HFF-Myc (cell line): ENCODE results near the gene IL36B.

Experiments
- DNase-seq: peaks from one replicate; pipeline ENCODE4 v3.0.0-alpha.2; 2011; ENCODE audit warnings: low read depth; ENCODE audit errors: extremely low read depth
- H3K4me3 ChIP-seq: replicated peaks from 2 replicates; pipeline ENCODE4 v1.5.1; 2011; ENCODE audit warnings: low read depth, mild to moderate bottlenecking, control low read depth, low read length
- TF ChIP-seq, protein P1 (sequence below): IDR thresholded peaks from 2 replicates; pipeline ENCODE4 v1.5.1; 2012; ENCODE audit warnings: mild to moderate bottlenecking, low read depth, low read length, control low read depth; ENCODE audit errors: missing control alignments

IL36B gene

DNA sequence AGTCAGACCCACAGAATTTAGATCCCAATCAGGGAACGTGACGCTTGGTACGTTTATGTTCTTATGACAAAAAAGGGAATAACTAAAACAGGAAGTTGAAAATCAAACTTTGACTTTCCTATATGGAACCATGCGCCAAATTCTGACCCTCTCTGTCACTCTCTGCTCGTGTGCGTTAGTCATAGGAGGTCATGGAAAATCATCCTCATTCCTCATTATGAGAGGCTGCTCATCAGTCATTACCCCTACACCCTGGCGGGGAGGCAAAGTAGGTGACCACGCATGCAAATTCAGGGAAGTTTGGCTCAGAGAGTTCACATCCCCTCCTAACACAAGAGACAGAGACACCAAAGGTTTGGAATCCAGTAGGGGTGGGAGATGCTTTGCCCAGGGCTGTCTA lies 30.6 kb upstream of the IL36B start:
- TF ChIP-seq, protein P1, sequence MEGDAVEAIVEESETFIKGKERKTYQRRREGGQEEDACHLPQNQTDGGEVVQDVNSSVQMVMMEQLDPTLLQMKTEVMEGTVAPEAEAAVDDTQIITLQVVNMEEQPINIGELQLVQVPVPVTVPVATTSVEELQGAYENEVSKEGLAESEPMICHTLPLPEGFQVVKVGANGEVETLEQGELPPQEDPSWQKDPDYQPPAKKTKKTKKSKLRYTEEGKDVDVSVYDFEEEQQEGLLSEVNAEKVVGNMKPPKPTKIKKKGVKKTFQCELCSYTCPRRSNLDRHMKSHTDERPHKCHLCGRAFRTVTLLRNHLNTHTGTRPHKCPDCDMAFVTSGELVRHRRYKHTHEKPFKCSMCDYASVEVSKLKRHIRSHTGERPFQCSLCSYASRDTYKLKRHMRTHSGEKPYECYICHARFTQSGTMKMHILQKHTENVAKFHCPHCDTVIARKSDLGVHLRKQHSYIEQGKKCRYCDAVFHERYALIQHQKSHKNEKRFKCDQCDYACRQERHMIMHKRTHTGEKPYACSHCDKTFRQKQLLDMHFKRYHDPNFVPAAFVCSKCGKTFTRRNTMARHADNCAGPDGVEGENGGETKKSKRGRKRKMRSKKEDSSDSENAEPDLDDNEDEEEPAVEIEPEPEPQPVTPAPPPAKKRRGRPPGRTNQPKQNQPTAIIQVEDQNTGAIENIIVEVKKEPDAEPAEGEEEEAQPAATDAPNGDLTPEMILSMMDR = no peak
- H3K4me3 ChIP-seq = no peak overlapping the region
- DNase-seq = no peak

DNA sequence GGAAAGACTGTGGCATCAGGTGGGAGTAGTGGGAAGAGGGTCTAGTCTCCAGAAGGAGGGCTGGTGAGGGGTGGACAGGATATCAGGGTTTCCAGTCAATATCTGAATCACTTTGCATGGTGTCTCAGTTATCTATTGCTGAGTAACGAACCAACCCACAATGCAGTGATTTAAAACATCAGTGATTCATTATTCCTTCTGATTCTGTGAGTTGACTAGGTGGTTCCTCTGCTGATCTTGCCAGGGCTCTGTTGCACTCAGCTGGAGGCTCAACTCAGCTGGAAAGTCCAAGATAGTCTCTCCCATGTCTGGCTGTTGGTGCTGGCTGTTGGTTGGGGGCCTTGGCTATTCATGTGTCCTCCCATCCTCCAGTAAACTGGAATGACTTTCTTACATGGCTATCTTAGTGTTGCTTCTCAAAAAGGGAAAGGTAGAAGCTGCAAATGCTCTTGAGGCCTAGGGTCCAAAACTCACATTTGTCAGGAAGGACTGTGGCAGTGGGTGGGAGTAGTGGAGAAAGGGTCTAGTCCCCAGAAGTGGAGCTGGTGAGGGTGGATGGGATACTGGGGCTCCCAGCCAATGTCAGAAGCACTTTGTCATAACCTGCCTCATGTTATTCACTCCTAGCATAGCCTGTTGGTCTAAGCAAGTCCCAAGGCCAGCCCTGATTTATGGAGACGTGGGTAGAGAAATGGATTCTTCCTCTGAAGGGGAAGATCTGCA lies 29.0 kb upstream of the IL36B start:
- DNase-seq = no peak
- TF ChIP-seq, protein P1 = no peak
- H3K4me3 ChIP-seq = no peak overlapping the region

DNA sequence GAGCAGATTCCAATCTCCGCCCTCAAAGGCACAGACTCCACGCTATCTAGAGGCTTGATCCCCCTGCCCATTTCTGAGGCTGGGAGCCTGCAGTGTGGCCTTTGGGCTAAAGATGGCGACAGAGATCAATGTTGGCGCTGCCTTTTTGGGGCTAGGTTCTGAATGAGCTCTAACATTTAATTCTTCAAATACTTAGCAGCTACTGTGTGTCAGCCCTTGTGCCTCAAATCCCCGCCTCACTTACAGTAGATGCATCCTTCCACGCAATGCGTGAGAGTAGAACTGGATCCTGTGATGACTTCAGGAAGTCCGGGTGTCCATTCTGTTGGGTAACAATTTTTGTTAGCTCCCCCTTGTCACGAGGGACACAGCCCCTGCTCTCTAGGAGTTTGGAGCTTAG lies 27.5 kb upstream of the IL36B start:
- DNase-seq = no peak
- TF ChIP-seq, protein P1 = peak; percentile 81
- H3K4me3 ChIP-seq = no peak overlapping the region

DNA sequence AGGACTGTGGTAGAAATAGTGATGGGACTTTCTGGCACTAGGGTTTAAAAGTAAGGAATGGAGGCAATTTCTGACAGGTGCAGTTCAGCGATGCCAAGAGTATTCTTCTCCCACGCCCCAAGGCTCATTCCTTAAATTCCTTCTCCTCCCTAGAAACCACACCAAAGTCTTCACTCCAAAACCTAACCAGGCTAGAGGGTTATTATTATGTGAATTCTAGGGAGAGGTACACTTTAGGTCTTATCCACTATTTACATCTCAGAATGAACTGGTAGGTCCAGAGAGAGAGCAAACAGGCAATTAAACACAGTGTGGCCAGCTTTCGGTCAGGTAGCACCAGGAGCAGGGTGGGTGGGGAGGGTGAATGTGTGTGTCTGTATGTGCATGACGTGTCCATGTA lies 26.5 kb upstream of the IL36B start:
- DNase-seq = no peak
- TF ChIP-seq, protein P1 = no peak
- no peak overlapping the region for H3K4me3 ChIP-seq

DNA sequence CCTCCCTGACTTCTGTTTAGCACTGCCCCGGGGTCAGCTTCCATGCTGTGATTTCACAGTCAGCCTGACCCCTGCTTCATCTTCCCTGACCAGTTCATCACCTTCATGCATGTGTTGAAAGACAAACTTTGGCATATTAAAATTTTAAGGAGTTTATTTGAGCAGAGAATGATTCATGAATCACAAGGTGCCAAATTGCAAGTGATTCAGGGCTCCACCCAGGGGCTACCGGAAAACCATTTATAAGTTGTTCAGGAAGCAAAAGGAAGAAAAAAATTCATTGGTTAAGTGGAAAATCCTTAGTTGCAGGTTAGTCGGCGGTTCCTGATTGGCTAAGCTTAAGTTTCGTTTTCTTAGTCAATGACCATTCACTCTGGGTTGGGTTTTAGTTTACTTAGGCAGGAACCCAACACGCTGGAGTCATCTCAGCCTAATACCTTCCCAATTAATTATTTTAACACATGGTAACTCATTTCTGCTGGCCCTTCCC lies 25.7 kb upstream of the IL36B start:
- TF ChIP-seq, protein P1 = no peak
- DNase-seq = no peak
- no peak overlapping the region for H3K4me3 ChIP-seq

DNA sequence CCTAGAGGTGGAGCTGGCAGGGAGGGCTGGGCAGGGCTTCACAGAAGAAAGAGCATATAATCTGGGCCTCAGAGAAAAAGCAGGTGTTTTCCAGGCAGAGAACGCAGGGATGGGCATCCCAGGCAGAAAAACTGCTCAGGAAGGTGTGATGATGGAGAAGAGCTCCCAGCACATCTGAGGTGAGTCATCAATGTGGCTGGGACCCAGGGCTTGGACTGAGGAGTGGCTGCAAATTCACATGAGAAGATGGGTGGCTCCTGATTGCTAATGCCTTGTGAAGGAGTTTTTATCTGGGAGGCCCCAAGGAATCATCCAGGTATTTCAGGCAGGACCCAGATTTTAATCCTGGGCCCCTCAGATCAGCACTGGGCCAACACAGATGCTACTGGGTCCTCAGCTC lies 25.3 kb upstream of the IL36B start:
- no peak for DNase-seq
- TF ChIP-seq, protein P1 = no peak
- H3K4me3 ChIP-seq = no peak overlapping the region
